OCI-LY1 (cell line): ENCODE measurements around the gene MPZ.

Experiments
- EZH2 ChIP-seq: fragments of 200-600 bp; sonication (generic), shearing (Covaris generic); IDR thresholded peaks from 2 replicates; pipeline ENCODE4 v1.8.0; 2017; ENCODE audit warnings: borderline replicate concordance, mixed run types, mild to moderate bottlenecking, antibody characterized with exemption, low read length, moderate library complexity, mixed read lengths
- TF ChIP-seq, protein P1 (sequence below): fragments of 200-600 bp; sonication (generic), shearing (Covaris generic); IDR thresholded peaks from 2 replicates; pipeline ENCODE4 v1.5.1; 2017; ENCODE audit warnings: mild to moderate bottlenecking, antibody characterized with exemption, low read length, moderate library complexity, mixed read lengths

DNA sequence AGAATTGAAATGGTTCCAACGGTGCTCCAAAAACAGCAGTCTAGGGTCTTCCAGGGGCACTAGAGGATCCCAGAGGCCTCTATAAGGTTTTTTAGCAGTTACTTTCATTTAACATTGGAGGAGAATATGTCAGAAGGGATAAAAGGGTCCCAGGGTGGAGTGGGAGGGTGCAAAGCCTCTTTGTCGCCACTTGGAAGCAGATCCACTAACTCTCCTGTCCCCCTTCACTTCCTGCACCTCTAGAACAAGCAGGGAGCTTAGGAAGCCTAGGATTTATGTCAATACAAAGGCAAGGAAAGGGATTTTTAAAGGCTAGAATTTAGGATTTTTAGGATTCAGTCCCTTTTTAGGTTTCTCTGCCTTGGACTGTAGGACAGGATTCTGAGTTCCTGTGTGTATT lies 42.9 kb downstream of the MPZ start:
- no peak for TF ChIP-seq EZH2
- TF ChIP-seq, protein P1, sequence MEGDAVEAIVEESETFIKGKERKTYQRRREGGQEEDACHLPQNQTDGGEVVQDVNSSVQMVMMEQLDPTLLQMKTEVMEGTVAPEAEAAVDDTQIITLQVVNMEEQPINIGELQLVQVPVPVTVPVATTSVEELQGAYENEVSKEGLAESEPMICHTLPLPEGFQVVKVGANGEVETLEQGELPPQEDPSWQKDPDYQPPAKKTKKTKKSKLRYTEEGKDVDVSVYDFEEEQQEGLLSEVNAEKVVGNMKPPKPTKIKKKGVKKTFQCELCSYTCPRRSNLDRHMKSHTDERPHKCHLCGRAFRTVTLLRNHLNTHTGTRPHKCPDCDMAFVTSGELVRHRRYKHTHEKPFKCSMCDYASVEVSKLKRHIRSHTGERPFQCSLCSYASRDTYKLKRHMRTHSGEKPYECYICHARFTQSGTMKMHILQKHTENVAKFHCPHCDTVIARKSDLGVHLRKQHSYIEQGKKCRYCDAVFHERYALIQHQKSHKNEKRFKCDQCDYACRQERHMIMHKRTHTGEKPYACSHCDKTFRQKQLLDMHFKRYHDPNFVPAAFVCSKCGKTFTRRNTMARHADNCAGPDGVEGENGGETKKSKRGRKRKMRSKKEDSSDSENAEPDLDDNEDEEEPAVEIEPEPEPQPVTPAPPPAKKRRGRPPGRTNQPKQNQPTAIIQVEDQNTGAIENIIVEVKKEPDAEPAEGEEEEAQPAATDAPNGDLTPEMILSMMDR, result no peak
